Spinal cord (tissue), 10 donors: ENCODE data around the gene CFAP61. TPM values are rescaled to one million over a fixed set of nuclear protein-coding genes. Genes with fewer than 3 reads are reported as not detected.
A peak's percentile ranks its signal among the peaks of the same experiment; 100 is the strongest.

Experiments used
- DNase-seq, 6 donors: peaks; one replicate each; pipeline versions ENCODE4 v3.0.0 to v3.0.0-alpha.2; 2013 to 2015; ENCODE audit warnings: low spot score in 6 of 6, low read depth in 4 of 6
- H3K27ac ChIP-seq: one replicate; pipeline ENCODE4 v1.5.1; 2013; ENCODE audit warnings: low read depth, low read length, control low read depth
- H3K27me3 ChIP-seq: one replicate; pipeline ENCODE4 v1.6.1; 2013; ENCODE audit warnings: low read length; ENCODE audit not compliant: control insufficient read depth, insufficient read depth
- H3K36me3 ChIP-seq: one replicate; pipeline ENCODE4 v1.6.1; 2013; ENCODE audit warnings: low read length; ENCODE audit not compliant: control insufficient read depth, insufficient read depth
- H3K4me1 ChIP-seq: one replicate; pipeline ENCODE4 v1.6.1; 2013; ENCODE audit warnings: low read length; ENCODE audit not compliant: control insufficient read depth, insufficient read depth
- H3K4me3 ChIP-seq: one replicate; pipeline ENCODE4 v1.5.1; 2013; ENCODE audit warnings: low read depth, low read length, control low read depth
- H3K9me3 ChIP-seq: one replicate; pipeline ENCODE4 v1.6.1; 2013; ENCODE audit warnings: low read length; ENCODE audit not compliant: control insufficient read depth, insufficient read depth
- WGBS: methylation state at CpG from one replicate; pipeline ENCODE4 v1.1.5; 2013; ENCODE audit warnings: missing lambda C conversion rate; ENCODE audit not compliant: insufficient coverage; 5-methylcytosine and 5-hydroxymethylcytosine counted together
- polyA plus RNA-seq, 2 donors: library from polyadenylated mRNA; unstranded; fragments of 120-200 nt; gene quantifications; one replicate each; pipeline ENCODE4 v1.2.1, GENCODE V29; 2013; ENCODE audit not compliant: insufficient read length in 2 of 2
- total RNA-seq, 2 donors: library from RNA; depleted of rRNA in 1 of 2; stranded (reverse); fragments of 120-200 nt in 1 of 2; fragments of >200 nt in 1 of 2; gene quantifications; one replicate each; pipeline versions ENCODE4 v1.2.3 to v1.2.4, GENCODE V29; 2013 to 2014
- donor health status: healthy.

CFAP61 gene
- total and polyA plus RNA-seq, 4 donors, result 4.0 to 9.8 (median 7.6) TPM

DNA sequence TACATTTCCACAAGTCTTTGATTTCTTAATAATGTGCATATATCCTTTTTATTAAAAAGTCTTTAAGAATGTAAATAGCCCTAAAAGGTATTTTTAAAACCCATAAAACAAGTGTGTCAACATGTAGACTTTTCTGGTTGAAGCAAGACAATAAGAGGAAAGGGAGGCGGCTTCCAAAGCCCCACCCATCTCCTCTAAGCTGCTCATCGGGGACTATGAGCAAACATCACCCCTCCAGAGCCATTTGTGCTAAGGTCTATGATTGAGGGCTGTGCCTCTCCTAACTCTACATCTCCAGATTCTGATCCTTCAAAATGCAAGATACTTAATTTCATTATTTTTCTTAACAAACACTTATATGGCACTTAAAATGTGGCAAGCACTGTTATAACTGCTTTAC is 37.7 kb upstream of the CFAP61 start:
- peaks cover 5% of the 10 kb centered on the region for H3K36me3 ChIP-seq
- peaks cover 22% of the 10 kb centered on the region for H3K4me1 ChIP-seq
- H3K9me3 ChIP-seq, result no peaks in the 10 kb centered on the region
- H3K27ac ChIP-seq, result no peak overlapping the region
- WGBS, result no CpG with 5 or more reads among the region's 2 CpGs
- DNase-seq, result no peak
- no peaks in the 10 kb centered on the region for H3K27me3 ChIP-seq
- no peak overlapping the region for H3K4me3 ChIP-seq

- H3K36me3 ChIP-seq, result peaks cover 13% of the 10 kb centered on the region
- H3K4me3 ChIP-seq, result peak within 1 kb of the TSS; percentile 48
- under 1% methylated on average over 81 of the region's 81 CpGs for WGBS
- H3K27me3 ChIP-seq, result no peaks in the 10 kb centered on the region
- peaks cover 22% of the 10 kb centered on the region for H3K4me1 ChIP-seq
- DNase-seq, result peak; percentile 72 to 97 (median 81)
- H3K27ac ChIP-seq, result peak within 1 kb of the TSS; percentile 38
- H3K9me3 ChIP-seq, result no peaks in the 10 kb centered on the region
Observed at GRCh38 chr20:20017001-20017843, 35.1 kb upstream of the CFAP61 start, which contains the start of gene NAA20. TSS of gene NAA20 (plus strand) at chr20:20017362. CDS start at chr20:20017397, 35 bp downstream.

GRCh38 chr20:20017844-20018185 is 34.5 kb upstream of the CFAP61 start:
- peak in 1 of 6 donors; percentile 14 for DNase-seq
- peak overlapping the region; percentile 48 for H3K4me3 ChIP-seq
- H3K27me3 ChIP-seq, result no peaks in the 10 kb centered on the region
- peaks cover 22% of the 10 kb centered on the region for H3K4me1 ChIP-seq
- peaks cover 13% of the 10 kb centered on the region for H3K36me3 ChIP-seq
- H3K9me3 ChIP-seq, result no peaks in the 10 kb centered on the region
- 8% methylated on average over 16 of the region's 17 CpGs for WGBS
- H3K27ac ChIP-seq, result no peak overlapping the region

DNA sequence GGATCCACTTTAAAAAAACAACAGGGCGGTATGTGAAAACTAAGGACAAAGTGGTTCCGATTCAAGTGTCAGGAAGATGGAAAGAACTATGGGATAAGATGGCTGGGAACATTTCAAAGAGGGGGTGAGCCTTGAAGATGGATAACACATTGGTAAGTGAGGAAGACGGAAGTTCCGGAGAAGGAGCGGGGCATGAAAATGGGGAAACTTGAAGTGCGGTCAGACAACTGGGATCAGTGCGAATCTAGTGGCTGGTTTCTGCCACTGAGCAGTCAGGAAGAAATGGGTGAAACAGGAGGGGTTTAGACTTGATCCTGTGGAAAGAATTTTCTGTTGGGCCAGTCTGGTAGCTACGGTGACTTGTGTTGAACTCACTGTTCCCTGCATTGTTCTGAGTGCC is 34.0 kb upstream of the CFAP61 start:
- H3K9me3 ChIP-seq, result no peaks in the 10 kb centered on the region
- H3K27me3 ChIP-seq, result no peaks in the 10 kb centered on the region
- no peak for DNase-seq
- 85% methylated on average over 8 of the region's 8 CpGs for WGBS
- H3K36me3 ChIP-seq, result peaks cover 18% of the 10 kb centered on the region
- peaks cover 22% of the 10 kb centered on the region for H3K4me1 ChIP-seq
- peak overlapping the region; percentile 48 for H3K4me3 ChIP-seq
- H3K27ac ChIP-seq, result no peak overlapping the region

GRCh38 chr20:20019123-20019522 is 33.2 kb upstream of the CFAP61 start:
- no peaks in the 10 kb centered on the region for H3K27me3 ChIP-seq
- H3K27ac ChIP-seq, result no peak overlapping the region
- DNase-seq, result no peak
- WGBS, result 83% methylated on average over 2 of the region's 2 CpGs
- peaks cover 18% of the 10 kb centered on the region for H3K36me3 ChIP-seq
- H3K4me1 ChIP-seq, result peaks cover 22% of the 10 kb centered on the region
- H3K4me3 ChIP-seq, result no peak overlapping the region
- no peaks in the 10 kb centered on the region for H3K9me3 ChIP-seq

DNA sequence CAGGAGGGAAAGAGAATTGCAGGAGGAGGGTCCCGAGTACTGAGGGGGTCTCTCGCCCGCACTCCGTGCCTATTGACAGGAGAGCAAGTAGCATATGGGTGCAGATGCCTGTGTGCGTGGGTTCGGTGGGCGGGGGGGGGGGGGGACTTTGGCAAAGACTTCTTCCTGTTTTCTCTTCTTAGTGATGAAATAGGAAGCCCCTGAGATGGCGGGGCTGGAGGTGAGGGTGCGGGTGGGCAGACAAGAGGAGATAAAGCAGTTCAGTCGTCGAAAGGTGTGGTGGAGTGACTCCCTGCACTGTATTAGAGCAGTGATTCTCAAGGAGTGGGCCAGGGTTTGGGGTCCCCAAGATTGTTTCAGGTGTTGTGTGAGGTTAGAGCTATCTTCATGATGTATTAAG is 31.4 kb upstream of the CFAP61 start:
- Histone ChIP-seq H3K4me1 (peaks cover 22% of the 10 kb centered on the region), H3K4me3 (no peak overlapping the region), H3K27me3 (no peaks in the 10 kb centered on the region), H3K36me3 (peaks cover 19% of the 10 kb centered on the region), H3K27ac (no peak overlapping the region), H3K9me3 (no peaks in the 10 kb centered on the region)
- 98% methylated on average over 5 of the region's 11 CpGs for WGBS
- no peak for DNase-seq

DNA sequence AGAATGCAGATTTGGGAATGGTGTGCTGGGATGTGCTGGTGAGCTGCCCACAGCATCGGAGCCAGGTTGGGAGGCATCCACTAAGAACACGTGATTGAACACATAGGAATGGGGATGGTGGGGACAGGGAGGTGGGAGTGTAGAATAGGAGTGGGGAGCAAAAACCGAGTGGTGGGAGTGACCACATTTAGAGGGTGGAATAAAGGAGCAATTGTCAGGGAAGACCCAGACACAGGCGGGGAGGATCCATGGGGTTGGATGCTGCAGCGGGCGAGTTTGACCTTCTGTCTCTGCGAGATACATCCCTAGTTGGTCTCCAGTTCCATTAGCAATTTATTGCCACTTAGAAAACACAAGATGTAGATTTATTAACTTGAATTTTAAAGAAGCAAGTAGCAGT is 30.5 kb upstream of the CFAP61 start:
- no peaks in the 10 kb centered on the region for H3K9me3 ChIP-seq
- no peak overlapping the region for H3K4me3 ChIP-seq
- no peak overlapping the region for H3K27ac ChIP-seq
- no peaks in the 10 kb centered on the region for H3K27me3 ChIP-seq
- peaks cover 21% of the 10 kb centered on the region for H3K36me3 ChIP-seq
- WGBS, result 47% methylated on average over 4 of the region's 7 CpGs
- no peak for DNase-seq
- peaks cover 18% of the 10 kb centered on the region for H3K4me1 ChIP-seq

- Histone ChIP-seq H3K4me3 (no peak overlapping the region), H3K27ac (no peak overlapping the region), H3K4me1 (peaks cover 16% of the 10 kb centered on the region), H3K36me3 (peaks cover 21% of the 10 kb centered on the region), H3K27me3 (no peaks in the 10 kb centered on the region), H3K9me3 (no peaks in the 10 kb centered on the region)
- DNase-seq, result no peak
Observed at GRCh38 chr20:20022498-20022897, 29.8 kb upstream of the CFAP61 start.

DNA sequence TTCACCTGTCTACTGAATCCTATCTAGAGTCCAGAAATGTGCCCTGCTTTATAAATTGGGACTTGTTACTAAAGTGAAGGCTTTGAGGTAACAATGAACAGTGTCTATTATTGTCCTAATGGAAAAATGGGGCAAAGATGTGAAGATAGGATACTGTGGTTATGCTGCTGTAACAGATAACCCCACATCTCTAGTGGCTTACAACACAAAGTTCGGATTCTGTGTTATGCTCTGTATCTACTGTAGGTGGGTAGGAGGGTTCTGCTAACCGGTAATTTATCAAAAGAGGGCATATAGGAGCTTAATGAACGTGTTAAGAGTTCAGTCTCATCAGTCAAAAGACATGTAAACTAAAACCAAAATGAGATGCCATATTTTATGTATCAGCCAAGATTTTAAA is 28.9 kb upstream of the CFAP61 start:
- no peaks in the 10 kb centered on the region for H3K9me3 ChIP-seq
- H3K27ac ChIP-seq, result no peak overlapping the region
- WGBS, result no CpG with 5 or more reads among the region's 3 CpGs
- H3K36me3 ChIP-seq, result peaks cover 23% of the 10 kb centered on the region
- no peak overlapping the region for H3K4me3 ChIP-seq
- DNase-seq, result no peak
- H3K4me1 ChIP-seq, result peaks cover 10% of the 10 kb centered on the region
- no peaks in the 10 kb centered on the region for H3K27me3 ChIP-seq

DNA sequence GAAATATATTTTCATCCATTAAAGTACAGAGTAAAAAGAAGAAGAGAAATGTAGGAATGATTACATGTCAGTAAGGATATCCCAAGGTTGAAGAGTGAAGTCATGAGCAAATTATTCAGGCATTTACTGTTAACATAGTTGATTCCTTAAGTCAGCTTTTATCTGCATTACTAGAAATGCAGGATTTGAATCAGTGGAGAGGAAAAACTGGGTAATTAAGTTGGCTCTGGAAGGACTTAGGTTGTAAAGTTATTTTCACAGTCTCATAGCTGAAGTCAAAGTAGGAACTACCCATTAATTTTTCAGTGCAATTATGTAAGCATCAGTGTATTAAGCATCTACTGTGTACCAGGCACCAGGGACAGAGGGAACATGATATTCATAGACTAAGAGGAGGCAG is 27.4 kb upstream of the CFAP61 start:
- Histone ChIP-seq H3K36me3 (peaks cover 18% of the 10 kb centered on the region), H3K4me1 (peaks cover 3% of the 10 kb centered on the region), H3K27me3 (no peaks in the 10 kb centered on the region), H3K4me3 (no peak overlapping the region), H3K27ac (no peak overlapping the region), H3K9me3 (no peaks in the 10 kb centered on the region)
- no peak for DNase-seq
